GM19452 (cell line): ENCODE results near the gene BRD1.

ENCODE experiments used
- ATAC-seq: cut with Tn5 transposase; IDR thresholded peaks from one replicate; pipeline ENCODE4 v1.9.1; 2021; ENCODE audit not compliant: unreplicated experiment

The BRD1 gene

GRCh38 chr22:49803737-49804375, 23.8 kb downstream of the BRD1 start:
- ATAC-seq: no peak

DNA sequence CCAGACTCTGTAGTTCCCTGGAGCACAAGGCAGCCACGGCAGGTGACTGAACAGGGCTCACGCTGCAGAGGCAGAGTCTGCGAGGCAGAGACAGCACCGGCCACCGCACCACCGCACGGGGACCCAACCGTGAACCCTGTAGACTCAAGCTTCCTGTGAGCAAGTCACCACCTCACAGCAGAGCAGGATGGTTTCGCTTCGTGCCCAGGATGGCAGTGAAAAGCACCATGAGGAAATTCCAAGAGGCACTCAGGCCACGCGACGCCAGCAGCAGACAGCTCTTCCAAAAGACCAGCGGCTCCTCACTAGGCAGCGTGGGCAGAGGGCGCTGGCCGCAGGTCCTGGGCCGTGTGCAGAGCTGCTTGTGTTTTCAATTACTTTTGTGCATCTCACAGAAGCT, 24.5 kb downstream of the BRD1 start:
- no peak for ATAC-seq

GRCh38 chr22:49801391-49802060, 26.1 kb downstream of the BRD1 start:
- no peak for ATAC-seq

- no peak for ATAC-seq
These were observed 27.1 kb downstream of the BRD1 start for GRCh38 chr22:49800408-49801238.

GRCh38 chr22:49799431-49800075, 28.1 kb downstream of the BRD1 start:
- ATAC-seq: no peak

- no peak for ATAC-seq
These were observed 29.1 kb downstream of the BRD1 start for GRCh38 chr22:49798486-49799151.

DNA sequence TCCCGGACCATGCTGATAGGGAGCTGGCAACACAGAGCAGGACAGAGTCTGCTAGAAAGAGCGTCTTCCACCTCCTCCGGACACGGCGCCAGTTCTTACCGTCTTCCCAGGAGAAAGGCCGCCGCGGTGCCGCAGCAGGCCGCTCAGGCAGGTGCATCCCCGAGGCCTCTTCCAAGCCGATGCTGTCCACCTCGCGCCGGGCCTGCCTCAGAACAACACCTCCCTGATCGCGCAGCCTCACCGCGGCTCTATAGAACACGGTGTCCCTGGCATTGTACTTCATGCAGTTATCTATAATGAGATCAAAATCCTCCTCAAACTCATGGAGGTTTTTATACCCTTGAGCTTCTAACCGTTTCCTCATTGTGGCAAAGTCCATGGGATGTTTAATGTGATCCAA, 30.0 kb downstream of the BRD1 start:
- ATAC-seq: no peak

- no peak for ATAC-seq
These were observed 30.9 kb downstream of the BRD1 start for GRCh38 chr22:49796596-49797270.

- no peak for ATAC-seq
These were observed 32.2 kb downstream of the BRD1 start for GRCh38 chr22:49795521-49795920.

DNA sequence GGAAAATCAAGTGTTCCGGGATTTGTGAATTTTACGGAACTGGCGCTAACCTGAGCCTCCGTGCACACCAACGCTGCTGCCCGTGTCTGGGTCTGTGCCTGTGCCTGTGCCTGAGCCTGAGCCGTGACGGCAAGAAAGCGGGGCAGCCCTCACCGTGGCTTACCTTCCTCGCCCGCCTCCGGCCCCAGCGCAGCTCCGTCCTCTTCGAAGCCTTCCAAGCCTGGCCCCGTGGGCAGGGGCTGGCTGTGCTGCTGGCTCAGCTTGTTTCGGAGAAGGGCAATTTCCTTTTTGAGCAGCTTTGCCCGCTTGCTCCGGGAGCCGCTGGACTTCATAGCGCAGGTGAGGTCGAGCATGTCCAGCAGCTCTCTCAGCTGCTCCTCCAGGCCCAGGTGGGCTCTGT, 33.8 kb downstream of the BRD1 start:
- no peak for ATAC-seq

GRCh38 chr22:49793296-49793695, 34.4 kb downstream of the BRD1 start:
- no peak for ATAC-seq

DNA sequence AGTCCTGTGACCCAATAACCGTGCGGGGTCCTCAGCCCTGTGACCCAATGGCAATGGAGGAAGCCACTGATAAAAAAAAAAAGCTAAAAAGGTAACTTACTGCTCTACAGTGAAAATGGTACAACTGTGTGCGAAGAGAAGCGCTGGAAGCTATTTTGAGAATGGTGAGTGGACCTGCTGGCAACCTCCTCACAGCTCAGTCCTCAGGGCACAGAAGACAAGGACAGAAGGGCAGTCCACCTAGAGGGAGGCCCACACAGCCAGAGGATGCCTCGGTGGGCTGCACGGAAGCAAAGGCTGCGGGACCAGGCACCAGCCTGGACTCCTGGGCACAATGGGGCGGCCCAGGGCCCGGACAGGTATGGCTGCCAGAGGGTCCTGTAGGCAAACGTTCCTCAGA, 35.6 kb downstream of the BRD1 start:
- ATAC-seq: no peak

DNA sequence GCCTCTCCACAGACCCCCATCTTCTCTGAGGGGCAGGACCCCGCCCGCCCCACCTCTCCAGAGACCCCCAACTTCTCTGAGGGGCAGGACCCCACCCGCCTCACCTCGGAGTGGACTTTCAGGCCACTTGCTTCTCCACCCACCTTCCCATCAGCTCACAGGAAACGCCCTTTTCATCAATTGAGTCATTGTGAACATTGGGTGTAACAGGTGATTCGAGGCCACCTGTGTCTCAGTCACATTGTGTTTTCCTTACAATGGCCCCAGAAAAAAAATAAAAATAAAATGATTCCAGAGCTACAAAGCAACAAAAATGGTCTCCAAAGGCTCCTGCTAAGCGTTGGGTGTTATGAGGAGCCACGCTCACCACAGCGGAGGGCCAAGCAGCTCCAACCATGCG, 36.0 kb downstream of the BRD1 start:
- ATAC-seq: no peak

DNA sequence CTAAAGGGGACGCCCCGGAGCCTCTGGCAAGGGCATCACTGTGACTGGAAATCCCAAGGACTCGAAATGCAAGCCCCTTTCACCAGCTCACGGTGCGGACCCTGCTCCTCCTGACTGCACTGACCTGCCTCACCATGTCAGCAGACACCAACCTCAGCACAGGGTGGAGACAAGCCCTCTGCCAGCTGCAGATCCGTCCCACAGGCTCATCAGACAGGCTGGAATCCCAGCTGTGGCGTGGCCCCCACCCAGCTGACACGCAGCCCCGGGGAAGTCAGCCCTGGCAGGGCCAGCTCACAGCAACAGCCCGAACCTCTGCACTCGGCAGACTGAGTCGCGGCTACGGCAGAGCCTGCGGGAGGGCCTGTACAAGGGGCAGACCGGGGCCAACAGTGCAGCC, 36.8 kb downstream of the BRD1 start:
- no peak for ATAC-seq

DNA sequence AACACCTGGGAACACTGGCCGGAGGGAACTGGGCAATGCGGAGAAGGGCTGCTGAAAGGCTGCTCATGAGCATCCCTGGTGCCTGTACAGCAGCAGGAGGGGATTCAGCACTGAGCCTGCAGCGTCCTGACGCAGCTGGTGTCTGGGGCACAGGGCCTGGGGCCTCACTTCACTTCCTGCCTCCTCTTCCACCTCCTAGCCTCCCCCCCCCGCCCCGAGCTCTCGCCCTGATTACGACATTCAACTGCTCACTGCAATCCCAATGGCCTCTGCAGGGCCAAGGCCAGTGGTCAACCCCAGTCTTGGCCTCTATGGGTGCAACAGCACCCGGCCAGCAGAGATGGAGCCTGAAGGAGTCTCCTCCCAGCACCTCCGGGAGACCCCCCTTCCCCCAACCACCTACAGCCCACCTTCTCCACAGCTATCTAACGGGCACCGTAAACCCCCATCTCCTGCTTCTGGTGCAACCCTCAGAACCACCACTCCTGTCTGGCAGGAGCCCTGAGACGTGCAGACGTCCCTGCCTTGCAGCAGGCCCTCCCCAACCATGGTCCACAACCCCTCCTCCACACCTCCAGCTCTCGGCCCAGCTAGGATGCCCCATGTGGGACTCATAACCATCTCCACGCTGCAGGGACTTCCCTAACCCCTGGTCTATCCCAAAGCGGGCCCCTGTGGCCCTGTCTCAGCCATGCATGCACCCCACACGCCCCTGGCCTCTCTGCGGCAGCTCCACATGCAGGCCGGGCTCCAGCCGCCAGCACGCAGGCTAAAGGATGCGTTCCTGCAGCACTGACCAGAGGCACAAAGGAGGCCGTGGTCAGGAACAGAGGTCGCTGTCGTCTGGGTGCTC, 38.2 kb downstream of the BRD1 start:
- ATAC-seq: no peak

GRCh38 chr22:49788504-49788903, 39.2 kb downstream of the BRD1 start:
- ATAC-seq: no peak

GRCh38 chr22:49787861-49788260, 39.8 kb downstream of the BRD1 start:
- no peak for ATAC-seq

DNA sequence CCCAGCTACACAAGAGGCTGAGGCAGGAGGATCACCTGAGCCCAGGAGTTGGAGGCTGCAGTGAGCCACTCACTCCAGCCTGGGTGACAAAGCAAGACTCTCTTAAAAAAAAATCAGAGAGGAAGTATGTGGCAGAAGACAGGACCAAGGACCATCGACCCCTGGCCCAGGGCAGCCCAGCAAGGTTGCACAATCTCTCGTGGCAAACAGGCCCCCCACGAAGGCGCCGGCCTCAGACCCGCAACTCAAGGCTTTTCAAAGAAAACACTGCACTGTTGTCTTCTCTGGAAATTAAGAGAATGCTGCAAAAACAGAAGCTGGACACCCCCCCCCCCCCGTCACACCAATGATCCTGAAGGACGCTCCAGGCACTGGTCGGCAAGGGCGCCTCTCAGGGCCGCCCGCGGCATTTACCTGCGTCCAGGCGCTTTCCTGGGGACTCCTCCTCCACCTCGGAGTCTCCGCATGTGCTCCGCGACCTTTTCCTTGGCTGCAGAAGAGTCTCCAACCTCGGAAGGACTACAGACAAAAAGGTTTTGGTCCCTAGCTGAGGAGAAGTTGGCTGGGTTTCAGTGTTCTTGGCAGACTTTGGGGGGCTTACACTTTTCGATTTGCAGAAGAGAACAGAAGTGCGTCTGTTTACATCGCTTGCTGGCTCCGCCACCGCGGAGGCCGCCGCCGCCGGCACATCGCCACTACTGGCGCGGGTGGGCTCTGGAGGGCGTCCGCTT, 40.5 kb downstream of the BRD1 start:
- ATAC-seq: no peak
